Measurements from ENCODE around the gene FSD1L. TPM values are rescaled to one million over a fixed set of nuclear protein-coding genes. Genes with fewer than 3 reads are reported as not detected.

The FSD1L gene
- under 1 TPM; 0.79 to 0.86 TPM for total RNA-seq

GRCh38 chr9:105447814-105448812, at the start of gene FSD1L:
FSD1L (plus strand) TSS chr9:105448034; CDS start chr9:105448221, 187 bp downstream.
- H3K27ac Mint-ChIP-seq: no peak within 1 kb of the TSS
- no peaks in the 10 kb centered on the region for H3K27me3 Mint-ChIP-seq (ENCODE audit: low read depth)
- DNase-seq: peak; percentile 87
- no peaks in the 10 kb centered on the region for H3K9me3 Mint-ChIP-seq
- H3K4me3 Mint-ChIP-seq: peak within 1 kb of the TSS; percentile 79
- CTCF ChIA-PET: no interaction called here
- H3K36me3 Mint-ChIP-seq (ENCODE audit: low read depth): no peaks in the 10 kb centered on the region
- intact Hi-C loops (cut with micrococcal nuclease): loop anchor here (1.0 to 5.0 kb wide), 6 partner anchors 94 to 434 kb away; partner anchors contain the start of genes FKTN, SLC44A1 and TMEM38B
- peaks cover 10% of the 10 kb centered on the region for H3K4me1 Mint-ChIP-seq (ENCODE audit: low read depth)

- Mint-ChIP-seq H3K27ac (no peak overlapping the region), H3K36me3 (ENCODE audit: low read depth) (no peaks in the 10 kb centered on the region), H3K9me3 (no peaks in the 10 kb centered on the region), H3K4me1 (ENCODE audit: low read depth) (peaks cover 7% of the 10 kb centered on the region), H3K27me3 (ENCODE audit: low read depth) (peaks cover 28% of the 10 kb centered on the region), H3K4me3 (no peak overlapping the region)
- intact Hi-C loops (cut with micrococcal nuclease): no loop called here
- CTCF ChIA-PET: interaction anchor here (2.1 kb wide), 1 partner anchor 16 kb away, joined by 6 read pairs; no protein-coding TSS in a partner anchor
- DNase-seq: no peak
These were observed 48.7 kb upstream of the FSD1L start for GRCh38 chr9:105399117-105399516.

GRCh38 chr9:105401651-105402050, 46.2 kb upstream of the FSD1L start:
- DNase-seq: no peak
- H3K27ac Mint-ChIP-seq: no peak overlapping the region
- no peaks in the 10 kb centered on the region for H3K9me3 Mint-ChIP-seq
- CTCF ChIA-PET: interaction anchor here (0.6 to 1.4 kb wide), 2 partner anchors 14 to 20 kb away, joined by 3 read pairs; no protein-coding TSS in a partner anchor
- intact Hi-C loops (cut with micrococcal nuclease): no loop called here
- peaks cover 43% of the 10 kb centered on the region for H3K27me3 Mint-ChIP-seq (ENCODE audit: low read depth)
- no peaks in the 10 kb centered on the region for H3K36me3 Mint-ChIP-seq (ENCODE audit: low read depth)
- peaks cover 26% of the 10 kb centered on the region for H3K4me1 Mint-ChIP-seq (ENCODE audit: low read depth)
- H3K4me3 Mint-ChIP-seq: no peak overlapping the region

- no peaks in the 10 kb centered on the region for H3K36me3 Mint-ChIP-seq (ENCODE audit: low read depth)
- DNase-seq: no peak
- peaks cover 26% of the 10 kb centered on the region for H3K4me1 Mint-ChIP-seq (ENCODE audit: low read depth)
- peaks cover 48% of the 10 kb centered on the region for H3K27me3 Mint-ChIP-seq (ENCODE audit: low read depth)
- intact Hi-C loops (cut with micrococcal nuclease): no loop called here
- peaks cover 2% of the 10 kb centered on the region for H3K9me3 Mint-ChIP-seq
- H3K27ac Mint-ChIP-seq: no peak overlapping the region
- H3K4me3 Mint-ChIP-seq: no peak overlapping the region
- CTCF ChIA-PET: no interaction called here
These were observed 44.1 kb upstream of the FSD1L start for GRCh38 chr9:105403552-105404248.

- CTCF ChIA-PET: interaction anchor here (0.6 to 1.7 kb wide), 5 partner anchors 9 to 552 kb away, joined by 3 to 8 read pairs (median 4); partner anchors contain the start of gene ABCA1
- Mint-ChIP-seq H3K4me3 (no peak overlapping the region), H3K9me3 (peaks cover 5% of the 10 kb centered on the region), H3K4me1 (ENCODE audit: low read depth) (peaks cover 26% of the 10 kb centered on the region), H3K36me3 (ENCODE audit: low read depth) (peaks cover 2% of the 10 kb centered on the region), H3K27ac (peak overlapping the region; percentile 6), H3K27me3 (ENCODE audit: low read depth) (peaks cover 50% of the 10 kb centered on the region)
- DNase-seq: peak; percentile 69
- intact Hi-C loops (cut with micrococcal nuclease): loop anchor here (1.0 to 5.0 kb wide), 4 partner anchors 20 to 638 kb away; partner anchors contain the start of gene SLC44A1
These were observed 42.2 kb upstream of the FSD1L start for GRCh38 chr9:105405514-105406131.

GRCh38 chr9:105406369-105406768, 41.5 kb upstream of the FSD1L start:
- Mint-ChIP-seq H3K9me3 (peaks cover 8% of the 10 kb centered on the region), H3K27ac (no peak overlapping the region), H3K4me1 (ENCODE audit: low read depth) (peaks cover 26% of the 10 kb centered on the region), H3K36me3 (ENCODE audit: low read depth) (peaks cover 2% of the 10 kb centered on the region), H3K4me3 (no peak overlapping the region), H3K27me3 (ENCODE audit: low read depth) (peaks cover 55% of the 10 kb centered on the region)
- intact Hi-C loops (cut with micrococcal nuclease): loop anchor here (5.0 kb wide), 1 partner anchor 639 kb away; no protein-coding TSS in a partner anchor
- no peak for DNase-seq
- CTCF ChIA-PET: no interaction called here

GRCh38 chr9:105413525-105413924, 34.3 kb upstream of the FSD1L start:
- Mint-ChIP-seq H3K36me3 (ENCODE audit: low read depth) (peaks cover 2% of the 10 kb centered on the region), H3K4me3 (no peak overlapping the region), H3K9me3 (peaks cover 9% of the 10 kb centered on the region), H3K4me1 (ENCODE audit: low read depth) (peaks cover 2% of the 10 kb centered on the region), H3K27ac (no peak overlapping the region), H3K27me3 (ENCODE audit: low read depth) (peaks cover 29% of the 10 kb centered on the region)
- no peak for DNase-seq
- intact Hi-C loops (cut with micrococcal nuclease): no loop called here
- CTCF ChIA-PET: interaction anchor here (0.5 to 2.2 kb wide), 6 partner anchors 9 to 1971 kb away, joined by 3 to 8 read pairs (median 4); partner anchors contain the start of gene SLC44A1

GRCh38 chr9:105414947-105415661, 32.7 kb upstream of the FSD1L start:
- no peak overlapping the region for H3K27ac Mint-ChIP-seq
- peaks cover 2% of the 10 kb centered on the region for H3K4me1 Mint-ChIP-seq (ENCODE audit: low read depth)

GRCh38 chr9:105415662-105415980, 32.2 kb upstream of the FSD1L start:
- Mint-ChIP-seq H3K4me3 (no peak overlapping the region), H3K36me3 (ENCODE audit: low read depth) (no peaks in the 10 kb centered on the region), H3K4me1 (ENCODE audit: low read depth) (peaks cover 2% of the 10 kb centered on the region), H3K27ac (no peak overlapping the region), H3K27me3 (ENCODE audit: low read depth) (peaks cover 24% of the 10 kb centered on the region), H3K9me3 (peaks cover 6% of the 10 kb centered on the region)
- CTCF ChIA-PET: interaction anchor here (0.6 to 2.1 kb wide), 20 partner anchors 9 to 603 kb away, joined by 3 to 14 read pairs (median 3); no protein-coding TSS in a partner anchor
- no peak for DNase-seq
- intact Hi-C loops (cut with micrococcal nuclease): loop anchor here (1.0 to 2.0 kb wide), 8 partner anchors 31 to 668 kb away; partner anchors contain the start of genes NIPSNAP3A and SLC44A1

More at GRCh38 chr9:105414947-105415661, 32.7 kb upstream of the FSD1L start:
- H3K9me3 Mint-ChIP-seq: peaks cover 8% of the 10 kb centered on the region
- peaks cover 27% of the 10 kb centered on the region for H3K27me3 Mint-ChIP-seq (ENCODE audit: low read depth)
- peaks cover 2% of the 10 kb centered on the region for H3K36me3 Mint-ChIP-seq (ENCODE audit: low read depth)
- CTCF ChIA-PET: interaction anchor here (0.6 to 2.2 kb wide), 20 partner anchors 8 to 602 kb away, joined by 3 to 14 read pairs (median 4); no protein-coding TSS in a partner anchor
- intact Hi-C loops (cut with micrococcal nuclease): loop anchor here (1.0 to 2.0 kb wide), 8 partner anchors 30 to 668 kb away; partner anchors contain the start of genes NIPSNAP3A and SLC44A1
- H3K4me3 Mint-ChIP-seq: no peak overlapping the region
- DNase-seq: peak; percentile 72

- intact Hi-C loops (cut with micrococcal nuclease): no loop called here
- Mint-ChIP-seq H3K4me3 (no peak overlapping the region), H3K9me3 (no peaks in the 10 kb centered on the region), H3K36me3 (ENCODE audit: low read depth) (no peaks in the 10 kb centered on the region), H3K27me3 (ENCODE audit: low read depth) (peaks cover 14% of the 10 kb centered on the region), H3K4me1 (ENCODE audit: low read depth) (peaks cover 2% of the 10 kb centered on the region), H3K27ac (no peak overlapping the region)
- no peak for DNase-seq
- CTCF ChIA-PET: interaction anchor here (1.0 to 1.7 kb wide), 2 partner anchors 14 to 256 kb away, joined by 5 to 6 read pairs; no protein-coding TSS in a partner anchor
These were observed 31.0 kb upstream of the FSD1L start for GRCh38 chr9:105416840-105417239.

Data from activated naive CD4-positive, alpha-beta T cell treated with anti-CD3 and anti-CD28 coated beads for 36 hours (primary cell).